Activated CD8-positive, alpha-beta memory T cell treated with anti-CD3 and anti-CD28 coated beads for 24 hours (primary cell): ENCODE measurements around the gene FITM2.
A peak's percentile ranks its signal among the peaks of the same experiment; 100 is the strongest.
"Not testable (repeated sequence)": the region's sequence is repeated elsewhere in the genome, so short reads cannot be mapped to it uniquely, and the experiment has no call there.

Source experiments
- DNase-seq: peaks from one replicate; pipeline ENCODE4 v3.0.0-alpha.2; 2020

FITM2 gene

DNA sequence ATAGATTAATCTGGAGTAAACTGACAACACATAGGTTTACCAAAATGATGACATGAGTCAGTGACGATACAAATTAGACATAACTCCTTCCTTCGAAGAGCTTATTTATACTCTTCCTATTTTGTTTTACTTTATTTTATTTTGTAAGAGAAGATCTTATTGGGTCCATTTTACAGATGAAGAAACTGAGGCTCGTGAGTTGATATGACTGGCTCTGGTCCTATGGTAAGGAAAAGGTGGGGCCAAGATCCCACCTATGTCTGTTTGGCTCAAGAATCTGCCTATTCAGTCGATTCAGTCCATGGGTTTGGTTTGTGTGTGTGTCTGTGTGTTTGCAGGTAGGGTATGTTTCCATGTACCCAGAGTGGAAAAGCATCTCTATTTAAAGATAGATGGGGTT lies 17.4 kb upstream of the FITM2 start:
- DNase-seq: no peak

DNA sequence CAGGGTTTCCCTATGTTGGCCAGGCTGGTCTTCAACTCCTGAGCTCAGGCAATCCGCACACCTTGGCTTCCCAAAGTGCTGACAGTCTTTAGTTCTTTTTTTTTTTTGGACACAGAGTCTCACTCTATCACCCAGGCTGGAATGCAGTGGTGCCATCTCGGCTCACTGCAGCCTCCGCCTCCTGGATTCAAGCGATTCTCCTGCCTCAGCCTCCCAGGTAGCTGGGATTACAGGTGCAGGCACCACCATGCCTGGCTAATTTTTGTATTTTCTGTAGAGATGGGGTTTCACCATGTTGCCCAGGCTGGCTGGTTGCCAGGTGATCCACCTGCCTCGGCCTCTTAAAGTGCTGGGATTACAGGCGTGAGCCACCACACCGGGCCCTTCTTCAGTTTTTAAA lies 16.7 kb upstream of the FITM2 start:
- not testable (repeated sequence) for DNase-seq

DNA sequence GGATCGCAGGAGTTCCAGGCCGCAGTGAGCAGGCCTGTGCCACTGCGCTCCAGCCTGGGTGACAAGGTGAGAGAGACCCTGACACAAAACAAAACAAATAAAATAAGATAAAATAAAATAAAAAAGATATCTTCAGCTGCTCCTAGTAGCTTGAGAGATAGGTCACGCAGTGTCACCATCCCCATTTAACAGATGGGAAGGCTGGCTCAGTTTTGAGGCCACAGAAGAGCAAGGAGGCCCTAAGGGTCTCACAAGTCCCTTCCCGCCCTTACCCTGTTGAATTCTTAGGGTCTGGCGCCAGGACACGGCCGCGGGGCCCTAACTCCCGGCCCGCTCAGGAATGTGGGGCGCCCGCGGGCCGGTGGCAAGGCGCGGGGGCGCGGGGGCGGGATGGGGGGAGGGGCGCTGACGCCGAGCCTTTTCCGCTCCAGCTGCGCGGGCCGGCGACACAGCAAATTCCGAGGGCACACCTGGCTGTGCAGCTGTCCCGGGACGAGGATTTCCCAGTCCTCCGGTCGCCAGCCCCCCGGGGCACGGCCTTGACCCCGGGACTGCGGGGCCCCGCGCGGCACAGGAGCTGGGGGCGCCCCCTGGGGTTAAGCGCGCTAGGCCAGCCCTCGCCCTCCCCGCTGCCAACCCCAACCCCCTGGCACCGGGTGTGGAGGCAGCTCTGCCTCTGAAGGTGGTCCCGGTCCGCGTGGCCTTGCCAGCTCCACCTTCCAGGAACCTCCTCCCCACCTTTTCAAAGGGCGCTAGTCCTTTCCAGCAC lies 15.6 kb upstream of the FITM2 start:
- peak; percentile 77 for DNase-seq

DNA sequence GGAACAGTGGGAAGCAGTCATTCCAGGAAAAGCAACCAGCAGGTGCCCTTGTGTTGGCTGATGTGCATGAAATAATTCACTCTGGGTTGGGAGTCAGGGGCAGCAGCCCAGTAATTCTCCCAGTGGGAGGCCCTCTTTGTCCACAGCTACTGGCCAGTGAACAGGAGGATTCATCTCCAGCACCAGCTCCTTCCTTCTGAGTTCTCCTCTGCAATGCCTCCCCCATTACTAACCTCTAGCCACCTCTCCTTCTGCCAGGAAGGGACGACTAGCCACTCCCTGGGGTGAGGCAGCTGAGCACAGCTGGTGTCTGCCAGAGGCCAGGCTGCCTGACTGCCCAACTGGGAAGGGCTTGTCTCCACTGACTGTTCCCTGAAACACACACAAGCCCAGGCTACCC lies 13.3 kb upstream of the FITM2 start:
- no peak for DNase-seq

DNA sequence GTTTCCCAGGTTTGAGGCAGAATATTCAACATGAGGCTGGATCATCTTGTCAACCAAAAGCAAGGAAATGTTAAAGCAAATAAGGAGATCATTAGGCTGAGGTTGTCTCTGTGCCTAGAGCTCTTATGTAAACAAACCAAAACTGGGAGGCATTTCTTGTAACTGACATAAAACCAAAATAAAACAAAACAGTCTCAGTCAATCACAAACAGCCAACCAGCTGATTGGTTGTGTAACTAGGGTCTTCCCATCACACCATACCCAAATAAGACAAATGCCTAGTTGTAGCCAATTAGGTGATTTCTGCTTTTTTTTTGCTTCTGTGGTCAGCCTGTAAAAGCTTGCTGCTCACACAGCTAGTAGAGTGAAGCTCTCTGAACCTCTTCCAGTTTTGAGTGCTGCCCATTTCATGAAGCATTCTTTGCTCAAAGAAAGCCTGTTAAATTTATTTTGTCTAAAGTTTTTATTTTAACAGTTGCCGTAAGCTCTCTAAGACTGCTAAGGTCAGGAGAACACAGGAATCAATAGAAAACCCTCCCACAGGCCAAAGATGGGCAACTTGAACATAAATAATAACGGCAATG lies 8.9 kb upstream of the FITM2 start:
- no peak for DNase-seq

DNA sequence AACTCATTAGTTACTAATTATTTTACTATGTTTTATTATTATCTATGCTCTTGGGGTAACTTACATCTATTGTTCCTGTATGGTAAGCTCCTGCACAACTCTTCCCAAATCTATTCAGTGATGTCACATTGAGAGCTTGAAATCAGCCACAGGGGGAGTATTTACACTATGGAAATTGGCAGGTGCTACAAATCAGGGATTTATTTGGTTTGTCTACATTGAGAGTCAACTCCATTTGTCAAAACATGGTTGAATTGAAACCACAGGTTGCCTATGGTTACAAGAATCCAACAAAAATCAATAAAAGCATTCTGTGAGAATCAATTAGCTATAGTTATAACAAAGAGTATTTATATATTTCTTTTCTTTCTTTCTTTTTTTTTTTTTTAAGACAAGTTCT lies 3.9 kb upstream of the FITM2 start:
- DNase-seq: no peak

DNA sequence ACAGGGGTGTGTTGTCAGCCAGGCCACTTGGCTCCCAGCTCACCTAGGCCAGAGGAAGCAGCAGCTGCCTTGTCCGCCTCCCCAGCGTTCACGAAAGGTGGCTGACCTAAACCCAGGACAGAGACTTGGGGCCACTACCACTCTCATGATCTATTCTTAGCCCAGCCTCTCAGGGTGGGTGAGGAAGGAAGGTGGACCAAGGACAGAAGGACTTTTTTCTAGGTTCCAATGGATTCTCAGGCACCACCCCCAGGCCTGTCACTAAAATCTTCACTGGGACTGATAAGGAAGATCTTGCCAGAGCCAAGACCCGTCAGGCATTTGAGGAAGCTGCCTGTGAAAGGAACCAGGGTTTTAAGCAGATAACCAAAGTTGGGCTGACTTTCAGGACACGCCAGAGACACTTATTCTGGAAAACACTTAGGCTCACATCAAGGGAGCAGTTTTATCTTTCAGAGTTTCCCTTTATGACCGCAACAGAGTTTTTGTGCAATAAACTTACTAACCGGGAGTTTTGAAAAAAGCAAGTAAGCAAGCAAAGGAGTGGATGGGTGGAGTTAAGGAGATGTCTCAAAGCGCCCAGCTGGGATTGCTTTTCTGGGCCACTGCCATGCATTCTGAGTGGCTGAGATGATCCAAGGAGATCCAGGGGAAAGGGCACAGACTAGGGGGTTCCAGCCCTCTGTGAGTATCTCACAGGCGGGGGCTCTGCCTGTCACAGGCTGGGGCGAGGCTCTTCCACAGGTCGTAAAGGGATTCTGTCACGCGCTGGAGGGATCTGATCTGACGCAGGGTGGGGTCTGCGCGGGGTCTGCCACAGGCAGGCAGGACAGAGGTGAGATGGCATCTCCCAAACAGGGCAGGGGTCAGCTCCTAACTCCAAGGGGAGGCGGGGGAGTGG lies 989 bp downstream of the FITM2 start:
- no peak for DNase-seq

DNA sequence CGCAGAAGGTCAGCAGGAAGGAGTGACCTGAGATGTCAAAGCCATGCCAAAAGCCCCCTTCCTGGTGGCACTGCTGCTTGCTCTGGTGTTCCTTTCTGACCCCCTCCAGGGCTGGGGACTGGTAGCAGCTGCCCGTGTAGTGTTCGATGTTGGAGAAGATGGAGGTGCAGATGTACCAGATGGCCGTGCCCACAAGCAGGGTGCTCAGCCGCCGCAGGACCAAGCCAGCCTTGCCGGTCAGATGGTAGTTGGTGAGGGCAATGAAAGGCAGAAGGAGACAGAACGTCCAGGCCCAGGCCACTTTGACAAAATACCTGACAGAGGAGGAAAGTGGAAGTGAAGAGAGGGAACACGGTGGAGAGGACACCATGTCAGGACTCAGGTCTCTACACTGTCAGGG lies 4.1 kb downstream of the FITM2 start:
- DNase-seq: no peak

DNA sequence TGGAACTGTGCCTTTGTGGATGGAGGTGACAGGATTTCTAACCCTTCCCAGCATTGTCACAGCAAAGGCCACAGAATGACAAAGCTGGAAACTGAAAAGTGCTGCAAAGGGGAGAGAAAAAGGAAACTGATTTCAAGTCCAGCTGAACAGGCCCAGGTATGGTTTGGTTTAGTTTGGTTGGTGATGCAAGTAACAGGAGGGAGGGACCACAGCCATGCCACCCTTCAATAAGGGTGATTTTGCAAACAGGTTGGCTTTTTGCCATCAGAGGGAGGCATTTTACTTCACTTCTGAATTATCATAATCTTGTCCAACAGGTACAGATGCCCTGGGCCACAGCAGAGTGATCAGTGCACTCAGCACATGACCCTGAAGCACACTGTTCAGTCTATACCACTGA lies 6.6 kb downstream of the FITM2 start:
- no peak for DNase-seq

DNA sequence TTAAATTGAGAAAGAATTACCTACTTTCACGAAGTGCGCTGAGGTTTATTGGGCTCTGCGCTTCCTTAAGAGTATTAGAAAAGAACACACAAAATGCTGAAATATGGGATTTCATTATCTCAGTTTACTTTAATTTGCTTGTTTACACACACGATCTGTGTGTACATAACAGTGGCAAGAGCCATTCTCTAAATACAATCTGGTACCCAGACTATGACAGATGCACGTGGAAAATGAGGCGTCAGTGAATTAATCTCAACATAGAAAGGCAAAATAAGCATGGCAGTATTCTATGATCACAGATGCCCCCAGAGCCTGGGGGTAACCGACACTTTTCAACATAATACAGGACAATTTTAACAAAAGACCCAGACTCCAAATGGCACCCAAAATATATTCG lies 8.3 kb downstream of the FITM2 start:
- no peak for DNase-seq

DNA sequence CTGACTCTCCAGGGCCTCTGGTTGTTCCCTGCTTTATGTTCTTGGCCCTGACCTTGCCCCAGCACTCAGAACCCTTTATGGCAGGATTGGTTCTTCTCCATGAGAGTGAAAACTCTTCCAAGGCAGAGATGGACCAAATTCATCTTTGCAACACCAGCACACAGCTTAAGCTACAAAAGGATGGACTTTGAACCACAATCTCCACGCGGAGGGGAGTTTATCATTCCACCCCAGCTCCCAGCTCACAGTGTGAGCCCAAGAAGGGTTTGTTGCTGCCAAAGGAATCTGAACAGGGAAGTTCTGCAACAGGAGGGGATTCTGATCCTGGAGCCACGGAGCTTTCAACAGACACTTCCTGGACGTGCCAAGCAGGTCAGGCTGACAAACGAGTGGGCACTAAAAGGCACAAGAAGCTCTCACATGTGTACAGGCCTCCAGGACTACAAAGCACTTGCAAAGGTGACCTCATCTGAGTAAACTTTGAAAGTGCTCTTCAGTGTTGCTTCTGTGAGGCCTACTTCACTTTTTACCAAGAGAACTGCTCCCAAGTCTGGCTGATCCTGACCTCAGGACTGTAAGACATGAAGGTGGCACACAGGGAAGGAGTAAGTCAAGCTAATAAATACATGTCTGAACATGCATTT lies 8.9 kb downstream of the FITM2 start:
- DNase-seq: no peak

DNA sequence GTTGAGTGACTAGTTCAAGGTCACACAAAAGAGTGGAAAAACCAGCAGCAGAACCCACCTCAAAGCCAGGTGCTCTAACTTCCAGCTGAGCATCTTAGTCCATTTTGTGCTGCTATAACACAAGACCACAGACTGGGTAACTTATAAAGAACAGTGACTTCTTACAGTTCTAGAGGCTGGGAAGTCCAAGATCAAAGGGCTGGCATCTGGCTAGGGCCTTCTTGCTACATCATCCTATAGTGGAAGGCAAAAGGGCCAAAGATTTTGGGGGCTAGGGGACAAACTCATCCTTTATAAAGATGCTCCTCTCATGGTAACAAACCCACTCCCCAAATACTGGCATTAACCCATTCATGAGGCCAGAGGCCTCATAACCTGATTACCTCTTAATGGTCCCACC lies 9.7 kb downstream of the FITM2 start:
- no peak for DNase-seq

DNA sequence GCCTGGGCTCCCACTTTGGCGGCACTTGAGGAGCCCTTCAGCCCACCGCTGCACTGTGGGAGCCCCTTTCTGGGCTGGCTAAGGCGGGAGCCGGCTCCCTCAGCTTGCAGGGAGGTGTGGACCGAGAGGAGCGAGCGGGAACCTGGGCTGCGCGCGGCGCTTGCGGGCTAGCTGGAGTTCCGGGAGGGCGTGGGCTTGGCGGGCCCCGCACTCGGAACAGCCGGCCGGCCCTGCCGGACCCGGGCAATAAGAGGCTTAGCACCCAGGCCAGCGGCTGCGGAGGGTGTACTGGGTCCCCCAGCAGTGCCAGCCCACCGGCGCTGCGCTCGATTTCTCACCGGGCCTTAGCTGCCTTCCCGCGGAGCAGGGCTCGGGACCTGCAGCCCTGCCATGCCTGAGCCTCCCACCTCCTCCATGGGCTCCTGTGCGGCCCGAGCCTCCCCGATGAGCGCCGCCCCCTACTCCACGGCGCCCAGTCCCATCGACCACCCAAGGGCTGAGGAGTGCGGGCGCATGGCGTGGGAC lies 11.9 kb downstream of the FITM2 start:
- DNase-seq: not testable (repeated sequence)

DNA sequence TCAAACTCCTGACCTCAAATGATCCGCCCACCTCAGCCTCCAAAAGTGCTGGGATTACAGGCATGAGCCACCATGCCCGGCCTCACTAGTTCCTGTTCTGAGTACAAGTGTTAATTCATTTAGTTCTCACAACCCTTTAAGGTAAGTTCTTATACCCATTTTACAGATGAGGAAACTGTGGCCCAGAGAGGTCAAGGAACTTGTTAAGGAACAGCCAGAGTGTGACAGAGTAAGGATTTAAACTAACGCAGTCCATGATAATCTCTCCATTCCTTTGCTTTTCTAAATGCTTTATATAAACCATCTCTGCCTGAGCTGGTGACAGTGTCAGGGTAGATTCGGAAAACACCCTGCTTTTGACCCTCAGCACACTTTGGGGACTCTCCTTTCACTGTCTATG lies 13.3 kb downstream of the FITM2 start:
- DNase-seq: no peak

DNA sequence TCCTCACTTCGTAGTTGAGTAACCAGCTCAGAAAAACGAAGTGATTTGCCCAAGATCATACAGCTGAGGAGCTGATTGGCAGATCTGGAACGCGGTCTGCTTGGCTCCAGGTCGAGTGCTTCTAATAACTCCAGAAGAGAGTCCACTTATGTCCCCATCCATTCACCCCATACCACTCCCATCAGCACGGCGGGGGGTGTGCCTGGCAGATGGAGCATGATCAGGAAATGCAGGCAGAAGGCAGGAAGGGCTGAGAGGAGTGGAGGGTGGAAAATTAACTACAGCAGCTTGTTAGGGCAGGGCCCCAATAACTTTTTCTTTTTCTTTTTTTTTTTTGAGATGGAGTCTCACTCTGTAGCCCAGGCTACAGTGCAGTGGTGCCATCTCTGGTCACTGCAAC lies 15.0 kb downstream of the FITM2 start:
- DNase-seq: no peak

DNA sequence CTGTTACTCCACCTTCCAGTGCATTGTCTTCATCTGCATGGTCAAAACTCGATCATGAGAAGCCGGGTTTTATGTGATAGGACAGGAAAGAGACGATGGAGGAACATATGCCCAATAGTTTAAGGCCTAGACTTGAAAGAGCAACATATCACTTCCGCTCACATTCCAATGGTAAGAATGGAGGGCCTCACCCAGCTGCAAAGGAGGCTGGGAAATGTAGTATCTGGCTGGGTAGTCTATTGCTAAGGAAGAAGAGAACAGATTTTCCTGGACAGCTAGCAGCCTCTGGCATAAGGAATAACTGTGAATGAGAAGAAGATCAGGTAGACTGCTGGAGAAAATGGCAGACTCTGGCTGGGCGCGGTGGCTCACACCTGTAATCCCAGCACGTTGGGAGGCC lies 19.2 kb downstream of the FITM2 start:
- DNase-seq: no peak

DNA sequence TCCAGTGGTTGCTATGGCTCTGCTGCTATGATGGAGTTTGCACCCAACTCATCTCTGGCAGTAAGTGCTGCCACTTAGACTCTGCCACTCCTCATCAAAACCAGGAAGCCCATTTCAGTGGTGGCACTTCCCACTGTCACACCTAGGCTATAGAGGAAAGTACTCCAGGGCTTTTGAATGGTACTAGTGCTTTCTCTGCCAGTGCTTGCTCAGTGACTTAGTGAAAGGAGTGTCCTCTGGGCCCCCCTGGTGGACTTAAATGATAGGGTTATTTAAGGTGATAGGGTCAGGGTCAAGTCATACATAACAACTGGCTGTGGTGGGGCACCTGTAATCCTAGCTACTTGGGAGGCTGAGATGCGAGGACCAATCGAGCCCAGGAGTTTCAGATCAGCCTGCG lies 22.8 kb downstream of the FITM2 start:
- no peak for DNase-seq

DNA sequence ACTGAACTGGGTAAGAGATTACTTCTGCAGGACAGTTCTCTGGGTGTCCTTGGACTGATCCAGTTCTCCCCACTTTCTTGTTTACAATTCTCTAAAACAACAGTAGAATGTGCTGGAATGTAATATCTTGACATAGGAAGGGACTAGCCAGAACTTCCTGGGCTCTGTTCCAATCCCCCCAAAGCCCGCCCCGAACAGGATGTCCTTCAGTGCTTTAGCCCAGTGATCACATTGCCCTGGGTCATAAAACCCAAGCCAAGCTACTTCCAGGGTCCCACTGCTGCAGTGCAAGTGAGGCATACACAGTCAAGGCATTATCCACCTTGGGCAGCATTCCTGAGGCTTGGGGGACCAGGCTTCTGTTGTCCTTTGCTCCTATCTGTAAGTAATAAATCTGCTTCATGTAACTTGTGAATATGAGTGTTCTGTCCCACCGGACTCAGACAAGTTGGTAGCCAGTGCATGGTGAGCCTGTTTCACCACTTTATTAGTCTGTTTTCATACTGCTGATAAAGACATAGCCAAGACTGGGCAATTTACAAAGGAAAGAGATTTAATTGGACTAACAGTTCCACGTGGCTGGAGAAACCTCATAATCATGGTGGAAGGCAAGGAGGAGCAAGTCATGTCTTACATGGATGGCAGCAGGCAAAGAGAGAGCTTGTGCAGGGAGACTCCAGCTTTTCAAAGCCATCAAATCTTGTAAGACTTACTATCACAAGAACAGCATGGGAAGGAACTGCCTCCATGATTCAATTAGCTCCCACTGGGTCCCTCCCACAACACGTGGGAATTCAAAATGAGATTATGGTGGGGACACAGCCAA lies 23.5 kb downstream of the FITM2 start:
- DNase-seq: no peak

DNA sequence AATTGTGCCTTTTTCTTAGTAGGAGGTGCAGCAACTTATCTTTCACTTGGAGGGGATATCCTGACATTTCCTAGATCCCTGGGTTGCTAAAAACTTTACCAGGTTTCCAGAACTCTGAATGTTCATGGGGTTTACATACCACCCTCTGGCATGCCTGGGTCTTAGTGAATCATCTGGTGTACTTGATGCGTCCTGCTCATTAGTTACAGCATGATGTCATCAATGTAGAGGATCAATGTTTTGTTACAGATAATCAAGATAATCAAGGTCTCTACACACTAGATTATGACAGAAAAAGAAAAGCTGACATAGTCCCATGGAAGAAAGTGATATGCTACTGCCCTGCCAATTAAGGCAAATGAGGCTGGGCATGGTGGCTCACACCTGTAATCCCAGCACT lies 27.0 kb downstream of the FITM2 start:
- DNase-seq: no peak

DNA sequence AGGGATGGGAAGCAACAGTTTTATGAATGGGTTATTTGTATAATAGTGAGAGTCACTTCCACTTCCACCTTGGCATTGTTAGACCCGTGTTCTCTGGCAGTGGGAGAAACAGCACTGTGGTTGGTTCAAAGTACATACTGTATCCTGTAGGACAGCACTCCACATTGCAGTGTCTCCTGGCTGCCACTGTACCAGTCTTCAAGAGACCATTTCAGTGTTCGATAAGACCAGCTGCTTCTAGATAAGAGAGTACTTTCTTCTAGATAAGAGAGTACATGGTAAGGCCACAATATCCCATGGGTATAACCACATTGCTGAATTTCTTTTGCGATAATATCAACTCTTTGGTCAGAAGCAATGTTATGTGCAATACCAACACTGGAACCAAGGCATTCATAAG lies 28.8 kb downstream of the FITM2 start:
- DNase-seq: no peak

DNA sequence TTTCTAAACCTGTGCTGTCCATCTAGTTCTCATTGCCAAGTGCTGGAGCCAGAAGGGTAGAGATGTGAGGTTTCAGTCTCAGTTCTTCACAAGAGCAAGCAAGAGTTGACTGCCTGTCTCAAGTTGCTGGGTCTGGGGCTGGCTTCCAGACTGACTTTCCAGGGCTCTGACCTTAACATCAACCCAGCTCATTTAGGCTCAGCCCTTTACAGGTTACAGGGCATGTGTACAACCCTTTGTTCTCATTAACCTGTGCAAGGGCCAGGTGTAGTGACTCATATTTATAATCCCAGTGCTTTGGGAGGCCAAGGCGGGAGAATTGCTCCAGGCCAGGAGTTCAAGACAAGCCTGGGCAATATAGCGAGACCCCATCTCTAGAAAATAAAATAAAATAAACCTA lies 30.6 kb downstream of the FITM2 start:
- DNase-seq: no peak

DNA sequence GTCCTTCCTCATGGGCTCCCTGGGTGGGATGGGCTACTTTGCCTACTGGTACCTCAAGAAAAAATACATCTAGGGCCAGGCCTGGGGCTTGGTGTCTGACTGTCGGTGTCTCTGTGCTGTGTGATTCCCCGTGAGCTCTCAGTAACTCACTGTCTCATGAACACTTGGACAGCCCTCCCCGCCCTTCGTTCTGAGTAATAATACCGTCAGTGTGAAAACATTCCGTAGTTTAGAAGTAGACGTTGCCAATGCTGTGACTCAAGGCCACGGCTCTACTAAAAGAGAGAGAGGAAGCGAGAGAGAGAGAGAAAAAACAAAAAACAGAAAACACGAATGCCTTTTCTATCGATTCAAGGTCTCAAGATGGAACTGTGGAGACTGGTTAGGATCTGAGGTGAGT lies 31.8 kb downstream of the FITM2 start:
- no peak for DNase-seq
